ENCODE data around the gene CRYBA4. TPM values are rescaled to one million over a fixed set of nuclear protein-coding genes. Genes with fewer than 3 reads are reported as not detected.
A peak's percentile ranks its signal among the peaks of the same experiment; 100 is the strongest.

Gene CRYBA4
- total and polyA plus RNA-seq, 2 of the 13 experiments (the other 11 are each of a cell fraction or from before 2014, with no cell fraction given), result not detected

- no peak for TF ChIP-seq PRDM10 (CRISPR knock-in tag; IDR thresholded peaks at IDR 0.05; ENCODE audit: low read depth)
- no peak for TF ChIP-seq MED8 (CRISPR knock-in tag; IDR thresholded peaks at IDR 0.05; ENCODE audit: insufficient replicate concordance)
- TF ChIP-seq BCL3 (CRISPR knock-in tag; IDR thresholded peaks at IDR 0.05), result peak; percentile 69; the same call in 1 of the 2 replicates
- peak; percentile 13; the same call in 1 of the 2 replicates for TF ChIP-seq MYC (CRISPR knock-in tag; IDR thresholded peaks at IDR 0.05; ENCODE audit: borderline replicate concordance)
- peak; percentile 29 for TF ChIP-seq ASH2L (IDR thresholded peaks at IDR 0.05; ENCODE audit: insufficient read length, low read depth, low read length)
- 0 out of 2 replicates have a peak, but pooled peaks have one; percentile 33 for TF ChIP-seq ZSCAN21 (CRISPR knock-in tag; IDR thresholded peaks at IDR 0.05; ENCODE audit: borderline replicate concordance)
- TF ChIP-seq, protein P1, sequence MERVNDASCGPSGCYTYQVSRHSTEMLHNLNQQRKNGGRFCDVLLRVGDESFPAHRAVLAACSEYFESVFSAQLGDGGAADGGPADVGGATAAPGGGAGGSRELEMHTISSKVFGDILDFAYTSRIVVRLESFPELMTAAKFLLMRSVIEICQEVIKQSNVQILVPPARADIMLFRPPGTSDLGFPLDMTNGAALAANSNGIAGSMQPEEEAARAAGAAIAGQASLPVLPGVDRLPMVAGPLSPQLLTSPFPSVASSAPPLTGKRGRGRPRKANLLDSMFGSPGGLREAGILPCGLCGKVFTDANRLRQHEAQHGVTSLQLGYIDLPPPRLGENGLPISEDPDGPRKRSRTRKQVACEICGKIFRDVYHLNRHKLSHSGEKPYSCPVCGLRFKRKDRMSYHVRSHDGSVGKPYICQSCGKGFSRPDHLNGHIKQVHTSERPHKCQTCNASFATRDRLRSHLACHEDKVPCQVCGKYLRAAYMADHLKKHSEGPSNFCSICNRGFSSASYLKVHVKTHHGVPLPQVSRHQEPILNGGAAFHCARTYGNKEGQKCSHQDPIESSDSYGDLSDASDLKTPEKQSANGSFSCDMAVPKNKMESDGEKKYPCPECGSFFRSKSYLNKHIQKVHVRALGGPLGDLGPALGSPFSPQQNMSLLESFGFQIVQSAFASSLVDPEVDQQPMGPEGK (CRISPR knock-in tag; IDR thresholded peaks at IDR 0.05), result no peak; the same call in 1 of the 2 replicates
- no peak for TF ChIP-seq NCOA2 (CRISPR knock-in tag; IDR thresholded peaks at IDR 0.05)
- peak; percentile 50; the same call in 1 of the 2 replicates for TF ChIP-seq ZNF263 (CRISPR knock-in tag; IDR thresholded peaks at IDR 0.05)
- TF ChIP-seq, protein P2, sequence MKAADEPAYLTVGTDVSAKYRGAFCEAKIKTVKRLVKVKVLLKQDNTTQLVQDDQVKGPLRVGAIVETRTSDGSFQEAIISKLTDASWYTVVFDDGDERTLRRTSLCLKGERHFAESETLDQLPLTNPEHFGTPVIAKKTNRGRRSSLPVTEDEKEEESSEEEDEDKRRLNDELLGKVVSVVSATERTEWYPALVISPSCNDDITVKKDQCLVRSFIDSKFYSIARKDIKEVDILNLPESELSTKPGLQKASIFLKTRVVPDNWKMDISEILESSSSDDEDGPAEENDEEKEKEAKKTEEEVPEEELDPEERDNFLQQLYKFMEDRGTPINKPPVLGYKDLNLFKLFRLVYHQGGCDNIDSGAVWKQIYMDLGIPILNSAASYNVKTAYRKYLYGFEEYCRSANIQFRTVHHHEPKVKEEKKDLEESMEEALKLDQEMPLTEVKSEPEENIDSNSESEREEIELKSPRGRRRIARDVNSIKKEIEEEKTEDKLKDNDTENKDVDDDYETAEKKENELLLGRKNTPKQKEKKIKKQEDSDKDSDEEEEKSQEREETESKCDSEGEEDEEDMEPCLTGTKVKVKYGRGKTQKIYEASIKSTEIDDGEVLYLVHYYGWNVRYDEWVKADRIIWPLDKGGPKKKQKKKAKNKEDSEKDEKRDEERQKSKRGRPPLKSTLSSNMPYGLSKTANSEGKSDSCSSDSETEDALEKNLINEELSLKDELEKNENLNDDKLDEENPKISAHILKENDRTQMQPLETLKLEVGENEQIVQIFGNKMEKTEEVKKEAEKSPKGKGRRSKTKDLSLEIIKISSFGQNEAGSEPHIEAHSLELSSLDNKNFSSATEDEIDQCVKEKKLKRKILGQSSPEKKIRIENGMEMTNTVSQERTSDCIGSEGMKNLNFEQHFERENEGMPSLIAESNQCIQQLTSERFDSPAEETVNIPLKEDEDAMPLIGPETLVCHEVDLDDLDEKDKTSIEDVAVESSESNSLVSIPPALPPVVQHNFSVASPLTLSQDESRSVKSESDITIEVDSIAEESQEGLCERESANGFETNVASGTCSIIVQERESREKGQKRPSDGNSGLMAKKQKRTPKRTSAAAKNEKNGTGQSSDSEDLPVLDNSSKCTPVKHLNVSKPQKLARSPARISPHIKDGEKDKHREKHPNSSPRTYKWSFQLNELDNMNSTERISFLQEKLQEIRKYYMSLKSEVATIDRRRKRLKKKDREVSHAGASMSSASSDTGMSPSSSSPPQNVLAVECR (CRISPR knock-in tag; IDR thresholded peaks at IDR 0.05; ENCODE audit: borderline replicate concordance), result peak; percentile 51; the same call in 1 of the 2 replicates
- no peak for TF ChIP-seq FOXK1 (CRISPR knock-in tag; IDR thresholded peaks at IDR 0.05; ENCODE audit: borderline replicate concordance, low read depth)
- no peak for TF ChIP-seq FIP1L1 (IDR thresholded peaks at IDR 0.05; ENCODE audit: borderline replicate concordance, insufficient read depth, low read depth, low read length)
- TF ChIP-seq, protein P3, sequence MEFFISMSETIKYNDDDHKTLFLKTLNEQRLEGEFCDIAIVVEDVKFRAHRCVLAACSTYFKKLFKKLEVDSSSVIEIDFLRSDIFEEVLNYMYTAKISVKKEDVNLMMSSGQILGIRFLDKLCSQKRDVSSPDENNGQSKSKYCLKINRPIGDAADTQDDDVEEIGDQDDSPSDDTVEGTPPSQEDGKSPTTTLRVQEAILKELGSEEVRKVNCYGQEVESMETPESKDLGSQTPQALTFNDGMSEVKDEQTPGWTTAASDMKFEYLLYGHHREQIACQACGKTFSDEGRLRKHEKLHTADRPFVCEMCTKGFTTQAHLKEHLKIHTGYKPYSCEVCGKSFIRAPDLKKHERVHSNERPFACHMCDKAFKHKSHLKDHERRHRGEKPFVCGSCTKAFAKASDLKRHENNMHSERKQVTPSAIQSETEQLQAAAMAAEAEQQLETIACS (CRISPR knock-in tag; IDR thresholded peaks at IDR 0.05), result peak; percentile 23; the same call in 1 of the 2 replicates
- TF ChIP-seq KLF6 (CRISPR knock-in tag; IDR thresholded peaks at IDR 0.05), result no peak
These were observed 32.4 kb upstream of the CRYBA4 start (continued) for GRCh38 chr22:26589367-26589844.
